Fibroblast of skin of right quadriceps (primary cell): ENCODE data around the gene SH3RF3.
A peak's percentile ranks its signal among the peaks of the same experiment; 100 is the strongest.

ENCODE experiments used
- DNase-seq: peaks from one replicate; pipeline ENCODE4 v3.0.0-alpha.2; 2013

Gene SH3RF3

DNA sequence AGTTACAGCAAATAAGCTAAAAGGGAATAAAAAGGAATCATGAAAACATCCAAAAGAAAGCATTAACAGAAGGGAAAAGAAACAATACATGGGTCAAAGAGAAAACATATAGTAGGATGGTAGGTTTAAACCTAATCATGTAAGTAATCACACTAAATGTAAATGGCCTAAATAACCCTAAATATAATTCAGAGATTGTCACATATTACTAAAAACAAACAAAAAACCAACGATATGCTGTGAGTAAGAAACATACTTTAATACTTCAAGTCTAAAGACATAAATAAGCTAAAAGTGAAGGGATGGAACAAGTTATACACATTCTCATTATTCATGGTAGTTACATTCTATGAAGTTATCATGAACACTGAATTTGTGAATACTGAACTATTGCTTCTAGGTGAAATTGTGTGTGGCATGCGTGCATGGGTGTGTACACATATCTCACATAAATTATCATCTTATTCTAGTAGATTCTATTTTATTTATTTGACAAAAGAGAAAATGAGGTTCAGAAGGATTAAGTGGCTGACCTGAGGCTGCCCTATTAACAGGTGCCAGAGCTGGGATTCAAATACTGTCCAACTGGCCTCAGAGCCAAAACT, 313.8 kb downstream of the SH3RF3 start:
- no peak for DNase-seq

DNA sequence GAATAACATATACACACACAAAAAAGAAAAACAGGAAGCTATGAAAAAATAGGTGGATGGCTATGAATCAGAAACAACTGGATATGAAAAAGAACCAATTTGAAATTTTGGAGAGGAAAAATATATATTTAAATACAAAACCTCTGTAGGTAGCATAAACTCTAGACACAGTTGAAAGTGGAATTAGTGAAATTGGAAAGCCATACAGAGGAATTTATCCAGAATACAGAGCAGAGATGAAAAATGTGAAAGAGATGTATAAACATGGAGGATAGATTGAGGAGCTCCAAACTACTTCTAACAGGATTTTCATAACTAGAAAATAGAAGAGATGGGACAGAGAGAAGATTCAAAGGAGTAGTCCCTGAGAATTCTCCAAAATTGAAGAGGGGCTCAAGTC, 315.9 kb downstream of the SH3RF3 start:
- no peak for DNase-seq

DNA sequence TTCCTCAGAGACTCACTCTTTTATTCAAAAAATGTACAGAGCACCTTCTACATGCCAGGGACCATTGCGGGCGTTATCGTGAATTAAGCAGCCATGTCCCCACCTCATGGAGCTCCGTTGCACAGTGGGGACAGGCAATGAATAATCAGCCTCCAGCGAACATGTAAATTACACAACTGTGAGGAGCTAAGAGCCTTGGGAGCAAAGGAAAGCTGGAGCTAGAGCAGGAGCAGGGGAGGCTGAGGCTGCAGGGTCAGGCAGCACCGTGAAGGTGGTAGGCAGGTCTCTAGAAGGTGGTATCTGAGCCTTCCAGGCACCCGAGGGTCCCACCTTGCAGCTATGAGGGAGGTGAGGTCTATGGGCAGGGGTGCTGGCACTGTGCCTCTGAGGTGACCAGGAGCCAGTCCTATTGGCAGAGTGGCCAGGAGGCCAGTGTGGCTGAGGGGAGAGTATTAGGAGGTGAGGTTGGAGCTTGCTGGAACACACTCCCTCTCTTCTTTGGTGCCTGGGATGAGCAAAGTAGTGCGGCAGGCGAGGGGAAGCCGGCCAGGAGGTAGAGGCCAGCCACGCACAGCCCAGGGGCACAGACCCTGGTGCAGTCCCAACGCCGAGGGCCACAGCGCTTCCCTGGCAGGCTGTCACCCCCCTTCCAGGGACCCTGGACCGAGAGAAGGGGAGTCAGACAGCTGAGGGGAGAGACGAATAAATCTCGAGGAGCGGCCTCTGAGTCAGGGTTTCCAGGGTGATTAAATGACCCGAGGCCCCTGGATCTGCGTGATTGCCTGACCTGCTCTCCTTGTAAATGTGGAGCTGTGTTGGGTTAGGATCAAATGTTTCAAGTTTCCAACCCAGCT, 317.5 kb downstream of the SH3RF3 start:
- no peak for DNase-seq

DNA sequence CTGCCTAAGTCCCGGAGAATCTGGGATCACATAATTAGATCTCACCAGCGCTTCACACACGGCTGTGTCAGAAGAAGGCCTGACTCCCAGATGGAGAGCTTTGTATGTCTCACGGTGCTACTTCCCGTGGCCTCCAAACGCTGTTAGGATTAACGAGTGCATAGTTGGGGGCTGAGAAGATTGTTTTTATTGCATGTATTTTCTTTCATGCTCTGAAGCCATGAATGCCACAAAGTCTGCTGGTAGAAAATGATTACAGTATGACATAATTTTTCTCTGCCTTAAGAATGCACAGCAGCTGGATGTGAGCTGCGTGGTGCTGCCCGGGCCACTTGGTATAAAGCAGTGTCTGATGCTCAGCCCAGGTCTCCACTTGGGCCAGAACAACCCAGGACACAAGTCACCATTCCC, 318.3 kb downstream of the SH3RF3 start:
- DNase-seq, result peak; percentile 97

DNA sequence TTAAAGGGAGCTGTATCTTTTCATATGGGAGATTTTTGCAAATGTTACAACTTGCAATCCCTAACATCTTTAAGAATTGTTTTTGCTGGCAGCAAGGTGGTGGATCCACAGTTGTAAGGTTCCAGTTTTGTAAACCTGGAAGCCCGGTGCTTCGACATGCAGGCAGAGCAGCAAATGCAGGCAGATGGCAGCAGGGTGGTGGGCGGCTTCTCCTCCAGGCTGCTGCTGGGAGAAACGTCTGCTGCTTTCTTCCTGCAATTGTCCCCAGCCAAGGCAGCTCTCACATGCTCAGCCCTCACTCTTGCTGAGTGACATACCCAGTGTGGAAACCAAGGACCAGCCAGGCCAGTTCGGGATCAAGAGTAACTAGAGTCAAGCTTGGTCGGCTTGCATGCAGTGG, 318.8 kb downstream of the SH3RF3 start:
- no peak for DNase-seq

DNA sequence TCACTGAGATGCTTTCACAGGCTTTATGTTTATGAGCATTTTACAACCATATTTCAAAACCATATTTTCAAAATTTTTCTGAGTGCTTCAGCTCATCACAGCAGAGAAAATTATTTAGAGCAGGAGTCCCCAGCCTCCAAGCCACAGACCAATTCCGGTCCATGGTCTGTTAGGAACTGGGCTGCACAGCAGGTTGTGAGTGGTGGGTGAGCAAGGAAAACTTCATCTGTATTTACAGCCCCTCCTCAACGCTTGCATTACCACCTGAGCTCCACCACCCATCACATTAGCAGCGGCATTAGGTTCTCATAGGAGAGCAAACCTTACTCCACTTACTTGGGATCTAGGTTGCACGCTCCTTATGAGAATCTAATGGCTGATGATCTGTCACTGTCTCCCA, 319.2 kb downstream of the SH3RF3 start:
- no peak for DNase-seq

DNA sequence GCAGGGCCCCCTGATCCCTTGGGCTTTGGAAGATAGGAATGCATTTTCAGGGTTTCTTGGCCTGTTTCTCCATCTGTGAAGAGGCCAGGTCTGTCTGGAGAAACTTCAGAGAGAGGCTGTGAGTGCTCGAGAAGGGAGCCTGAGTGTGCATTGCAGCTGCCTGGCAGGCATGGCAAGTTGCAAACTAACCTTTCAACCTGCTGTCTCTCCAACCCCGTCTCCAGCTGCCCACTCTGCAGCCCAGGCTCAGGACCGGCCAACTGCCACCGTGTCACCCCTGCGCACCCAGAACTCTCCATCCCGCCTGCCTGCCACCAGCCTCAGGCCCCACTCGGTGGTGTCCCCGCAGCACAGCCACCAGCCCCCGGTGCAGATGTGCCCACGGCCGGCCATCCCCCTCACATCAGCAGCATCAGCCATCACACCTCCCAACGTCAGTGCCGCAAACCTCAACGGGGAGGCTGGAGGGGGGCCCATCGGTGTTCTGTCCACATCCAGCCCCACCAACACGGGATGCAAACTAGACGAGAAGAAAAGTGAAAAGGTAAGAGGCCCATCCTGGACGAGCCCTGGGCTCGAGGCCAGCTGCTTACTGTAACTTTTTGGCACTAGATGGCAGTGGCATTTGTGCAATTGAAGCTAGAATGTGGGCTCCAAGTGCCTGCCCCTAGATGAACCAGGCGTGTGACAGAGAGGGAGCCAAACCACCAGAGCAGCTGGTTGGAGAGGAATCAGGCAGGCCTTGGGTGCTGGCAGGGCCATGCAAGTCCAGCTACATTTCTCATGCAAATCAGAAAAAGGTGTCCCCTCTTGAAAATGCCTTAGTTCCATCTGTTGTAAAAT, 320.2 kb downstream of the SH3RF3 start:
- DNase-seq, result no peak

DNA sequence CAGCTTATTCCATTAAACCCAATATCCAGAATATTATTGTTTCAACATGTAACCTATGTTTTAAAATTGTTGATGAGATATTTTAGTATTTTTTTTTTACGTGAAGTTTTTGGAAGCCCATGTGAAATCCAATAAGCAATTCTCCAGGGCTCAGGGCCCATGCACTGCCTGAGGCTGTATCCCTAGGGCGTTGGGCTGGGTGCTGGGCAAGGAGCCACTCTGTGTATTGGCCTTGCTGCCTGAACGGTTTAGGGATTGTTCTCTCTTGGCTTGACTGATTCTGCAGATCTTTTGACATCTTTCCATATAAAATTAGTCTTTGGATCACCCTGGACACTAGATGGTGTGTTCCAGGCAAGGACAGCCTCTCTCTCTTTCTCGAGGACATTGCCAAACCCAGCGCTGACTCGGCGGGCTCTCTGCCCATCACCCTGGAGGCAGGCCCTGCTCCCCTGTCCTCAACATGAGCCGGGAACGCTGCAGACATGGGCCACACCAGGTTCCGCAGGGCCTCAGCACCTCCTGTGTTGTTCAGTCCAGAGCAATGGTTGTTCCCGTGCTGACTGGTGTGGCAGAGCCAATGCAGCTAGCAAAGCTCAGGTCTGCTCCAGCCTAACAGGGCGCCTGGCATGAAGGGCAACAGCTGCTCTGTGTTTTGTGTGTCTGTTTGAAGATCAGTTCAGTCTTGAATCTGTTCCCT, 321.7 kb downstream of the SH3RF3 start:
- no peak for DNase-seq

DNA sequence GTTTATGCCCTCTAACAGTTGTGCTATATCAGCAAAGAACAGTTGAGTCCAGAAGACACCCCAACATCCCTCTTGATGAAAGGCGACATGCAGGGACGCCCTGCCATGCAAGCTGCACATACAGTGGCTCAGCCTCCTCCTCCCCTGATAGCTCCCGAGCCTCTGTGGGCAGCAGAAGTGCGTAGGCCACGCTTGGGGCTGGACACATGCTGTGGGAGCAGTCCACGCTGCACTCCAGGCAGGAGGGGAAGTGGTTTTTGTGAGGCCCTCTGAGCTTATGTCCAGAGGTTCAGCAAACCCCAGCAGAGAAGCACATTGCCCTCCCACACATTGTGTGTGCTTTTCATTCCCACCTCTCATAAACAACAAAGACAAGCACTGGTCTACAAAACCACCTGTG, 322.7 kb downstream of the SH3RF3 start:
- DNase-seq, result no peak

DNA sequence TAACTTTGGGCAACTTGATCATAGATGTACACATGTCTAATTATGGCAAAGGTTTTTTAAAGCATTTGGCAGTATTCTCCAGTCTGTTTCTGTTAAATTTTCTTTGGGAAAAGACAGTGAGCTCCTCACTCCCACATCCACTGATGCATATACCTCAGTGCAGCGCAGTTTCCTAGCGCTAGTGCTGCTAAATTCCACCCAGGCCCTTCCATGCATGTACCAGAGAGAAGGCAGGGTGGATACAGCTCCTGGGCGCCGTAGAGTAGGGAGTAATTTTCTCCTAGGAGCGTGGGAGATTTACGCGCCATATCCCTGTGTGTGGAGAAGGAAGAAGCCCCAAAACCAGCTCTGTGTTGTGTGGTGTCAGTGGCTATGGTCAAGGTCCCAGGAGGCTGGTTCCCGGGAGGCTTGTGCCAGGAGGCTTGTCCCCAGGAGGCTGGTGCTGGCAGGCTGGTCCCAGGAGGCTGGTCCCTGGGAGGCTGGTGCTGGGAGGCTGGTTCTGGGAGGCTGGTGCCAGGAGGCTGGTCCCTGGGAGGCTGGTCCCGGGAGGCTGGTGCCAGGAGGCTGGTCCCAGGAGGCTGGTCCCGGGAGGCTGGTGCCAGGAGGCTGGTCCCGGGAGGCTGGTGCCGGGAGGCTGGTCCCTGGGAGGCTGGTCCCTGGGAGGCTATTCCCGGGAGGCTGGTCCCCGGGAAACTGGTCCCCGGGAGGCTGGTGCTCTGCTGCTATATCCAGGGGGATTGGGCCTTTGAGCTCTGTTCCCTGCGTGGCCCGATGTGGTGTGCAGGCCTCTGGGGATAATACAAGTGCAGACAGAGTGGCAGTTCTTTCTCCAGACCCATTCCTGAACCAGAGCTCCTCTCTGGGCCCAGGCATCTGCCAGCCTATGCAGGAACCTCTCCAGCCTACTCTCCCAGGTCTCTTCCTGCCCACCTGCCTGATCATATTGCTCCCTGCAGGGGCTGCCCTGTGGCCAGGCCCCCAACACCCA, 323.6 kb downstream of the SH3RF3 start:
- DNase-seq, result no peak

DNA sequence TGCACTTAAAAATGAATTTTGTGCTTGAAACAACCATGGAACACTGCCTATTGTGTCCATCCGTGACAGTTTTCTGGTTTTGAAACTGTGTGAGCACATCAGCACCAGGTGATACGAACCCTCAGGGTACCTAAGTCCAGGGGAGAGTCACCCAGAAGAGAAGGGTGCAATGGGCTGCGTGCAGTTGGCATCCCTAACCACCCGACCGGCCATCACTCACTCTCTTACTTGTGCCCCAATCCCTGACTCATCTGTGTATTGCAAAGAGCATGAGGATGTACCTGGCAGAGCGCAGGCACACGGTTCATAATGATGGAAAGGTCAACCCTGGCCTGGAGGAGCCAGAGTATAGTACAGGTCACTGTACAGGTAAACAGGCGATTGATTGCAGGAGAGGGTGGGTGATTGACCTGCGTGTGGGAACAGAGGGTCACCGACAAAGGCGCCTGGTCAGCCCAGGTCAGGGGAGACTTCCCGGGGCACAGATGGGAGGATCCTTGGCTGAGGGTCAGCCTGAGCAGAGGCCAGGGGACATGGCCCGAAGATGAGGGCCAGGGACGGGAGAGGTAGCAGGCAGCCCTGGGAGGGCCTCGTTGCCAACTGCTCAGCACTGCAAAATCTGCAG, 324.5 kb downstream of the SH3RF3 start:
- no peak for DNase-seq

DNA sequence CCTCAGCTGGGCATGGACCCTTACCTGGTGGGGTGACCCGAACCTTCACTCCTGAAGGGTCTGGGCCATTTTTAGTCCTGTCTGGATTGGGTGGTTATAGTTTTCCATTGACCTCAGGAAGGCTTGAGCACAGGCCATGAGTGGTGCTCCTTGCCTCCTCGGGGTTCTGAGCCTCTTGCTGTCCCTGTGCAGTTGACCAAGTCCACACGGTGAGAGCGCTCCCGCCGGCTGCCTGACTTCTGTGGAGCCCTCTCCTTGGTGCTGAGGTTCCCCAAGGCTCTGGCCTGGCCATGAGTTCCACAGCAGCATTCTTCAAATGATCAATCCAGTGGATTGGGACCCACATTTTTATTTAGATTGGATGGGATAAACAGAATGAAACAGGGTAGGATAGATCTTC, 325.3 kb downstream of the SH3RF3 start:
- no peak for DNase-seq

DNA sequence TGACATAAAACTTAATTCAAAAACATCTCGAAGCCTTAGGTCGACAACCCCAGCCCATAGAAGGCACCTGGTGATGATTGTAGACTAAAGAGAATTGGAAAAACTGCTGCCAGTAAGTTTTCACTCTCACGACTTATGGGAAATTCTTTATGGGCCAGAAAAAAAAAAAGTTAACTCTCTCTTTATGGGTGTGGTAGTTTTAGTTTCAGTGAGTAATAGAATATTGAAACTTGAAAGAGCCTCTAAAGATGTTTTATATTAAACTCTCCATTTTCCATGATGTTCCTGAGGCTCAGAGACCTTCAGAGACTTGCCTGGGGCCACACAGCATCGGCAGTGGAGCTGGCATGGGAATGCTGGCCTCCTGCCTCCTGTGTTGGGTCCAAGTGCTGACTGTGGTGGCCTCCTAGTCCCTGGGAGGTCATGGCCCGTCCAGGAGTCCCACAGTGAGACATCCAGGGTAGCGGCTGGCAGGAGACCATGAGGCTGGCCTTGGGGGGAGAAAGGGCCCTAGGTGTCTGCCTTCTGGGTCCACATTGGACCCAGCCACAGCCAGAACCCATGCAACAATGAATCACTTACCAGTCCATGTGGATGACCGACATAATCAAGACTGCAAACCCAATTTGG, 325.9 kb downstream of the SH3RF3 start:
- no peak for DNase-seq

DNA sequence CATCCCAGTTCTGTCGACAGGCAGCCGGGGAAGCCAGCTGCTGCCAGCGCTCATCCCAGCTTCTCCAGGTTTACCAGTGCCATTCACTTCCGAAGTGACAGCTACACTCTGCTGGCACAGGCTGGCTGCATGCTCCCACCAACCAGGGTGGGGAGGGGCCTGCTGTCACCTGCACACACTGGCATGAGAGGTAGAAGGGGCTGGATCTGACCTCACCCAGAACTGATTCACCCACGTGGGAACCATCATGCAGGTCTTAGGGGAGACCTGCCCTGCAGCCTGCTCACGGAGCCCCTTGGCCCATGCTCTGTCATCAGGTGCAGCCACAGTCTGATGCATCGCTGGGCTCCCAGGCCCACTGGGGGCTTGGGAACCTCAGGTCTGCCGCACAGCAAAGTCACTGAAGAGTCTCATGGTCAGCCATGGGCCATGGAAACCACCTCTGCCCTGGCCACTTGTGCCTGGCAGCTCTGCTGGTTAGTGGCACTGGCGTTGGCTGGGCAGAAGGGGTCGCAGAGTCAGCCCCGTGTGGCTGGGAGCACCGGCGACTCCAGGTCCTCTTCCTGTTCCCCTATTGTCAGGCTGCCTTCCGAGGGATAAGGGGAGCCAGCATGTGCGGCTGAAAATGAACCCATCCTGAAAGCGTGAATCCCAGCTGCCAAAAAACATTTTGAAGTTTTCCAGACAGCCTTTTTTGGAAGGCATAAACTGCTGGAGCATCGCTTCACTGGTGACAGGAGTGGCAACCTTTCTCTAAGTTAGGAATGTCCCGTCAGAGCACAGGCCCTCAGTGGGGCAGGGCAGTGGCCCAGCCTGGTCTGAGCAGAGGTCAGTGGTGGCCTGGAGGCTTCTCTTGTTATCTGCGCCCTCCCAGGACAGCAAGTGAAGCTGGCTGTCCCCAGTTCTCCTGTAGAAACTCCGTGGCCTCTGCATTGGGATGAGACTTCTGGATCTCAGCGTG, 327.0 kb downstream of the SH3RF3 start:
- no peak for DNase-seq

DNA sequence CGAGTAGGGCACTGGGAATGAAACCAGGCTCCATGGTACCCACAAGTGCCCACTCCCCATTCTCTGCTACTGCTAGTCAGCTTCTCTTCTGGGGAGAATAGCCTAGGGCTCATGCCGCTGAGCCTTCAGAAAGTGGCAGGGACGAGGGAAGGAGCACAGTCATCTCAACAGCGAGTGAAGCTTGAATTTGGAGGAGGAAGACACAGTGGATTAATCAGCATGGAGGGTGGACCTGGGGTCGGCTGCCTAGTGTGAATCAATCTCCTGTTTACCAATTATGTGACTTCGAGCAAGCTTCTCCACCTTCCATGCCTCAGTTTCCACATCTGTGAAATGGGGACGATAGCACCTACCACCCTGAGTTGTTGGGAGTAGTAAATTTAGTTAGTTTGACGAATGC, 327.8 kb downstream of the SH3RF3 start:
- DNase-seq, result no peak

DNA sequence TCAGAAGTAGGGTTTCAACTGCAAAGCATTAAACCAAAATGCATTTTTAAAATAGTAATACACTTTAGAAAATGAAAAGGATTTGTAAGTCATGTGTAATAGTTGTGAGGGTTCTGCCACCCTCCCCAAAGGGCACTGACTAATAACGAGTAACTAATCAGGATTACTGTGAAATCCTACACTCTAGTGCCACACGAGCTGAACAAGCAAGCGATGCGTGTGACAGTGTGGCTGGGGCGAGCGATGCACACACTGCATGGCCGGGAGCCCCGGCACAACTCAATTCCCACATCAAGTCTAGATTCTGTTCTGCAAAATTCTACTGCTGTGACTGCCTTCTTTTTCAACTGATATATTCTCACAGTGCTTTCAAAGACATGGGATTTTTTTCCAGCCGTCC, 328.4 kb downstream of the SH3RF3 start:
- no peak for DNase-seq

DNA sequence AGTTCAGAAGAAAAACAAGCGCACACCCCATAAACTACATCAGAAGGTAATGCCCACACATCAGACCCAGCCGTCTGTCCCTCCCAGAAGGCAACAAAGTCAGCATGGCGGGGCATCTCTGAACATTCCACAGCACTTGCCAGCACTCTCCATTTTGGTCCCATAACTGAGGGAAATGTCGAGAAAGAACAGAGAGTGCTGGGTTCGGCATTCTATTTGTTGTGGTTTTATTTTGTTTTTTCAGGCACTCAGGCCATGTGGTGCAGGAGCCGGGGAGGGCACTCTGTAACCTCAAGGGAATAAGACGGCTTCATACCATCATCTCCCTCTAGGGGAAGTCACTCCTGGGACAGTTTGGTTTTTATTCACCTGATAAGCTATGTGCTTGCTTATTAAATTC, 328.8 kb downstream of the SH3RF3 start:
- peak; percentile 9 for DNase-seq

DNA sequence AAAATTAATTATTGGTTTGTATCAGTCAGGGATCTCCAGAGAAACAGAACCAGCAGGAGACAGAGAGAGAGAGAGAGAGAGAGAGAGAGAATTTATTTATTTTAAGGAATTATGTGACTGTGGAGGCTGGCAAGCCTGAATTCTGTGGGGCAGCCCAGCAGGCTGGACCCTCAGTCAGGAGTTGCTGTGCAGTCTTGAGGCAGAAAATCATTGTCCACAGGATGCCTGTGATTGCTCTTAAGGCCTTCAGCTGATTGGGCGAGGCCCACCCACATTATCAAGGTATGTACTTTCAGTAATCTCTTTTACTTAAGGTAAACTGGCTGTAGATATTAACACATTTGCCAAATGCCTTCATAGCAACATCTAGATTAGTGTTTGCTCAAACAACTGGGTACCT, 329.5 kb downstream of the SH3RF3 start:
- DNase-seq, result no peak

DNA sequence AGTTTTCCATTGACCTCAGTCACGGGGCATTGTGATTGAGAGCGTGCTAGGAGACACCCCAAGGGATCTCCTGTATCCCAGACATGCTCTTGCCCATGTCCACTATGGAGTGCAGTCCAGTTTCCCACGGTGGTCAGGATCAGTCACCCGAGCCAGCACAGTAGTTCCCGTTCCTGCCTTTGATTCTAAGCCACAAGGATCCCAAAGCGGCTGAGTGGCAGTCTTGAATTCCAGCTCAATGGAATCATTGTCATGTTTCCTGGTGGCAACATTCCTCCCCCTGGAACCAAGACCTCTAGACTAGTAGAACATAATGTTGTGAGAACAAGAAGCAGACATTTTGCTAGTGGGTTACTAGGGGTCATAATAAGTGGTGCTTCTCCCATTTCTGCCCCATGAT, 330.5 kb downstream of the SH3RF3 start:
- peak; percentile 17 for DNase-seq
